HUES64 (cell line): ENCODE measurements around the gene ITIH5.

Source experiments
- H3K27ac ChIP-seq: 2 replicates; pipeline ENCODE4 v1.7.0; 2013; ENCODE audit warnings: low read depth, low read length, inconsistent platforms
- H3K27me3 ChIP-seq: 2 replicates; pipeline ENCODE4 v1.6.1; 2013; ENCODE audit warnings: mild to moderate bottlenecking, low read length; ENCODE audit not compliant: insufficient read depth
- H3K36me3 ChIP-seq: 2 replicates; pipeline ENCODE4 v1.6.1; 2013; ENCODE audit warnings: mild to moderate bottlenecking, low read length; ENCODE audit not compliant: insufficient read depth
- H3K4me1 ChIP-seq: 2 replicates; pipeline ENCODE4 v1.6.1; 2013; ENCODE audit warnings: mild to moderate bottlenecking, low read length, moderate library complexity; ENCODE audit not compliant: insufficient read depth
- H3K4me3 ChIP-seq: 2 replicates; pipeline ENCODE4 v1.5.1; 2013; ENCODE audit warnings: mild to moderate bottlenecking, low read length, moderate library complexity
- H3K9ac ChIP-seq: 2 replicates; pipeline ENCODE4 v1.6.1; 2013; ENCODE audit warnings: mild to moderate bottlenecking, low read depth, low read length
- H3K9me3 ChIP-seq: 2 replicates; pipeline ENCODE4 v1.6.1; 2013; ENCODE audit warnings: low read depth, low read length; ENCODE audit not compliant: insufficient read depth
- WGBS: fragments of 150-250, 120-280 bp; methylation state at CpG from one replicate; pipeline ENCODE4 v1.1.7; 2013; ENCODE audit warnings: missing lambda C conversion rate; 5-methylcytosine and 5-hydroxymethylcytosine counted together

Gene ITIH5

GRCh38 chr10:7579681-7580080 lies 87.1 kb downstream of the ITIH5 start:
- no peak overlapping the region for H3K27ac ChIP-seq
- H3K9ac ChIP-seq: no peak overlapping the region
- no peaks in the 10 kb centered on the region for H3K4me1 ChIP-seq
- 97% methylated on average over 25 of the region's 25 CpGs for WGBS
- H3K27me3 ChIP-seq: no peaks in the 10 kb centered on the region
- H3K36me3 ChIP-seq: no peaks in the 10 kb centered on the region
- H3K4me3 ChIP-seq: no peak overlapping the region
- H3K9me3 ChIP-seq: no peaks in the 10 kb centered on the region

GRCh38 chr10:7577579-7577978 lies 89.2 kb downstream of the ITIH5 start:
- H3K27ac ChIP-seq: no peak overlapping the region
- H3K4me3 ChIP-seq: no peak overlapping the region
- H3K27me3 ChIP-seq: no peaks in the 10 kb centered on the region
- whole genome bisulfite sequencing: 93% methylated on average over 5 of the region's 5 CpGs
- H3K4me1 ChIP-seq: no peaks in the 10 kb centered on the region
- no peaks in the 10 kb centered on the region for H3K9me3 ChIP-seq
- H3K36me3 ChIP-seq: no peaks in the 10 kb centered on the region
- no peak overlapping the region for H3K9ac ChIP-seq

- H3K4me1 ChIP-seq: no peaks in the 10 kb centered on the region
- no peaks in the 10 kb centered on the region for H3K27me3 ChIP-seq
- WGBS: 92% methylated on average over 4 of the region's 4 CpGs
- no peak overlapping the region for H3K27ac ChIP-seq
- H3K4me3 ChIP-seq: no peak overlapping the region
- H3K9ac ChIP-seq: no peak overlapping the region
- H3K9me3 ChIP-seq: no peaks in the 10 kb centered on the region
- no peaks in the 10 kb centered on the region for H3K36me3 ChIP-seq
Observed at GRCh38 chr10:7577176-7577575, 89.6 kb downstream of the ITIH5 start.

GRCh38 chr10:7576340-7576739 lies 90.4 kb downstream of the ITIH5 start:
- no peaks in the 10 kb centered on the region for H3K9me3 ChIP-seq
- no peaks in the 10 kb centered on the region for H3K27me3 ChIP-seq
- 93% methylated on average over 21 of the region's 21 CpGs for WGBS
- no peaks in the 10 kb centered on the region for H3K4me1 ChIP-seq
- no peak overlapping the region for H3K4me3 ChIP-seq
- H3K27ac ChIP-seq: no peak overlapping the region
- H3K9ac ChIP-seq: no peak overlapping the region
- no peaks in the 10 kb centered on the region for H3K36me3 ChIP-seq

- no peak overlapping the region for H3K4me3 ChIP-seq
- no peak overlapping the region for H3K27ac ChIP-seq
- no peak overlapping the region for H3K9ac ChIP-seq
- H3K27me3 ChIP-seq: no peaks in the 10 kb centered on the region
- H3K4me1 ChIP-seq: no peaks in the 10 kb centered on the region
- 89% methylated on average over 3 of the region's 3 CpGs for WGBS
- no peaks in the 10 kb centered on the region for H3K9me3 ChIP-seq
- H3K36me3 ChIP-seq: no peaks in the 10 kb centered on the region
Observed at GRCh38 chr10:7572391-7572790, 94.4 kb downstream of the ITIH5 start.

- no peaks in the 10 kb centered on the region for H3K9me3 ChIP-seq
- no peaks in the 10 kb centered on the region for H3K36me3 ChIP-seq
- H3K9ac ChIP-seq: no peak overlapping the region
- no peak overlapping the region for H3K27ac ChIP-seq
- no peaks in the 10 kb centered on the region for H3K27me3 ChIP-seq
- H3K4me1 ChIP-seq: no peaks in the 10 kb centered on the region
- H3K4me3 ChIP-seq: no peak overlapping the region
- 94% methylated on average over 4 of the region's 4 CpGs for WGBS
Observed at GRCh38 chr10:7571981-7572380, 94.8 kb downstream of the ITIH5 start.

GRCh38 chr10:7567911-7568620 lies 98.7 kb downstream of the ITIH5 start:
- Histone ChIP-seq H3K9ac (no peak overlapping the region), H3K4me3 (no peak overlapping the region), H3K27me3 (no peaks in the 10 kb centered on the region), H3K4me1 (no peaks in the 10 kb centered on the region), H3K36me3 (no peaks in the 10 kb centered on the region), H3K27ac (no peak overlapping the region), H3K9me3 (no peaks in the 10 kb centered on the region)
- 90% methylated on average over 4 of the region's 4 CpGs for WGBS

GRCh38 chr10:7566891-7567290 lies 99.9 kb downstream of the ITIH5 start:
- no peak overlapping the region for H3K9ac ChIP-seq
- H3K4me1 ChIP-seq: no peaks in the 10 kb centered on the region
- H3K27me3 ChIP-seq: no peaks in the 10 kb centered on the region
- no peaks in the 10 kb centered on the region for H3K36me3 ChIP-seq
- 92% methylated on average over 5 of the region's 5 CpGs for WGBS
- no peak overlapping the region for H3K4me3 ChIP-seq
- H3K9me3 ChIP-seq: no peaks in the 10 kb centered on the region
- no peak overlapping the region for H3K27ac ChIP-seq

GRCh38 chr10:7565871-7566270 lies 100.9 kb downstream of the ITIH5 start:
- WGBS: 94% methylated on average over 12 of the region's 12 CpGs
- no peaks in the 10 kb centered on the region for H3K36me3 ChIP-seq
- peaks cover 7% of the 10 kb centered on the region for H3K4me1 ChIP-seq
- H3K4me3 ChIP-seq: no peak overlapping the region
- no peaks in the 10 kb centered on the region for H3K9me3 ChIP-seq
- H3K9ac ChIP-seq: no peak overlapping the region
- no peak overlapping the region for H3K27ac ChIP-seq
- no peaks in the 10 kb centered on the region for H3K27me3 ChIP-seq

GRCh38 chr10:7563770-7564169 lies 103.0 kb downstream of the ITIH5 start:
- no peaks in the 10 kb centered on the region for H3K9me3 ChIP-seq
- H3K9ac ChIP-seq: no peak overlapping the region
- H3K36me3 ChIP-seq: no peaks in the 10 kb centered on the region
- H3K27me3 ChIP-seq: no peaks in the 10 kb centered on the region
- WGBS: 85% methylated on average over 14 of the region's 14 CpGs
- H3K4me3 ChIP-seq: no peak overlapping the region
- H3K27ac ChIP-seq: no peak overlapping the region
- peaks cover 14% of the 10 kb centered on the region for H3K4me1 ChIP-seq

- Histone ChIP-seq H3K4me3 (no peak overlapping the region), H3K4me1 (peaks cover 14% of the 10 kb centered on the region), H3K9me3 (no peaks in the 10 kb centered on the region), H3K27ac (no peak overlapping the region), H3K27me3 (no peaks in the 10 kb centered on the region), H3K36me3 (no peaks in the 10 kb centered on the region), H3K9ac (no peak overlapping the region)
- 68% methylated on average over 7 of the region's 7 CpGs for WGBS
Observed at GRCh38 chr10:7563368-7563767, 103.4 kb downstream of the ITIH5 start.

- Histone ChIP-seq H3K9me3 (no peaks in the 10 kb centered on the region), H3K9ac (no peak overlapping the region), H3K27ac (no peak overlapping the region), H3K4me3 (no peak overlapping the region), H3K36me3 (no peaks in the 10 kb centered on the region), H3K27me3 (no peaks in the 10 kb centered on the region), H3K4me1 (peaks cover 14% of the 10 kb centered on the region)
- 83% methylated on average over 6 of the region's 6 CpGs for WGBS
Observed at GRCh38 chr10:7561985-7562384, 104.8 kb downstream of the ITIH5 start.
